HepG2 (cell line): ENCODE results near the gene NOG. TPM values are rescaled to one million over a fixed set of nuclear protein-coding genes. Genes with fewer than 3 reads are reported as not detected.

ENCODE experiments used
- ATAC-seq: fragments of 200-7000 bp; cut with Tn5 transposase; 3 replicates; pipeline ENCODE4 v1.9.1; 2020; ENCODE audit warnings: mild to moderate bottlenecking, moderate library complexity
- BruUV-seq: library from RNA; stranded (reverse); fragments of 400-500 nt; replicated peaks from 2 replicates; lab custom pipeline; 2021; lab: Mats Ljungman, UMichigan
- CTCF ChIA-PET: fragments of 300-600 bp; formaldehyde crosslinking; extraction: SDS; loops from one replicate; lab custom pipeline; 2021; ENCODE audit warnings: low total read pairs, inconsistent platforms, low intra/inter-chr PET ratio; lab: Yijun Ruan, JAX
- POLR2A ChIA-PET: fragments of 350-600 bp; sonication (Branson Sonifier 250); formaldehyde crosslinking; loops from one replicate; lab custom pipeline; 2020; ENCODE audit warnings: antibody characterized with exemption, inconsistent platforms; lab: Yijun Ruan, JAX
- DNase-seq: peaks from one replicate; pipeline ENCODE4 v3.0.0-alpha.2; 2015; ENCODE audit warnings: low spot score
- FAIRE-seq: peaks from 3 replicates; lab custom pipeline; 2011; peaks lifted over from hg19 to GRCh38; lab: Jason Lieb, UNC
- H2AFZ ChIP-seq: one replicate; pipeline ENCODE4 v1.6.1; 2011; ENCODE audit warnings: low read length, inconsistent platforms
- H3K27ac ChIP-seq: fragments of 300-600 bp; 3 replicates; pipeline ENCODE4 v1.8.0; 2011; ENCODE audit warnings: mixed run types, mild to moderate bottlenecking, mixed read lengths, low read length, inconsistent platforms; ENCODE audit not compliant: insufficient read depth; ENCODE audit errors: extremely low read length
- H3K27me3 ChIP-seq, 2 experiments: fragments of 200-600 bp in 1 of 2; 2 replicates in 1 of 2; 3 replicates in 1 of 2; pipeline versions ENCODE4 v1.6.0 to v1.8.0; 2011; ENCODE audit warnings: low read length in 2 of 2, mild to moderate bottlenecking in 2 of 2, moderate library complexity in 2 of 2, inconsistent platforms in 1 of 2; ENCODE audit not compliant: insufficient read depth in 2 of 2, control insufficient read depth in 1 of 2
- H3K36me3 ChIP-seq, 2 experiments: fragments of 200-600 bp in 1 of 2; replicated peaks in 1 of 2; 2 replicates in 1 of 2; 3 replicates in 1 of 2; pipeline versions ENCODE4 v1.5.1 to v1.8.0; 2011; ENCODE audit warnings: low read length in 2 of 2, inconsistent platforms in 1 of 2; ENCODE audit not compliant: insufficient read depth in 2 of 2, control insufficient read depth in 1 of 2
- H3K4me1 ChIP-seq: 2 replicates; pipeline ENCODE4 v1.5.1; 2012; ENCODE audit warnings: low read length, inconsistent platforms; ENCODE audit not compliant: insufficient read depth
- H3K4me2 ChIP-seq: 2 replicates; pipeline ENCODE4 v1.6.0; 2011; ENCODE audit warnings: low read depth, low read length, inconsistent platforms
- H3K4me3 ChIP-seq, 3 experiments: fragments of 200-600 bp in 1 of 3; sonication (generic), shearing (Covaris generic) in 1 of 3; replicated peaks in 1 of 3; 2 replicates each; pipeline ENCODE4 v1.5.1; 2011 to 2016; ENCODE audit warnings: low read length in 3 of 3, inconsistent platforms in 2 of 3, low read depth in 2 of 3, mild to moderate bottlenecking in 2 of 3, control low read depth in 1 of 3, mixed read lengths in 1 of 3; ENCODE audit not compliant: insufficient read depth in 1 of 3
- H3K79me2 ChIP-seq: one replicate; pipeline ENCODE4 v1.6.1; 2011; ENCODE audit warnings: low read length, inconsistent platforms; ENCODE audit not compliant: insufficient read depth
- H3K9ac ChIP-seq: 2 replicates; pipeline ENCODE4 v1.6.0; 2011; ENCODE audit warnings: mild to moderate bottlenecking, low read depth, low read length, inconsistent platforms; ENCODE audit not compliant: insufficient read depth
- H3K9me3 ChIP-seq: 2 replicates; pipeline ENCODE4 v1.5.1; 2012; ENCODE audit warnings: mild to moderate bottlenecking, low read length
- H4K20me1 ChIP-seq: 2 replicates; pipeline ENCODE4 v1.6.0; 2011; ENCODE audit warnings: inconsistent platforms, mild to moderate bottlenecking, low read length, moderate library complexity; ENCODE audit not compliant: insufficient read depth
- GATAD1 ChIP-seq: IDR thresholded peaks from 2 replicates; pipeline ENCODE4 v1.6.1; 2016; ENCODE audit warnings: missing genetic modification reagents, missing compliant biosample characterization
- NFKB2 ChIP-seq: sonication (generic); formaldehyde crosslinking; IDR thresholded peaks from 2 replicates; pipeline ENCODE4 v1.4.0; 2020; ENCODE audit warnings: missing genetic modification reagents, borderline replicate concordance
- ZNF430 ChIP-seq: sonication (generic); formaldehyde crosslinking; IDR thresholded peaks from 2 replicates; pipeline ENCODE4 v1.9.0; 2021; ENCODE audit warnings: mild to moderate bottlenecking, missing genetic modification reagents
- ZNF550 ChIP-seq: sonication (generic); formaldehyde crosslinking; IDR thresholded peaks from 2 replicates; pipeline ENCODE4 v1.4.0; 2020; ENCODE audit warnings: mild to moderate bottlenecking, missing genetic modification reagents, borderline replicate concordance
- ZNF556 ChIP-seq: sonication (generic); formaldehyde crosslinking; IDR thresholded peaks from 2 replicates; pipeline ENCODE4 v1.4.0; 2020; ENCODE audit warnings: mild to moderate bottlenecking, missing genetic modification reagents, borderline replicate concordance
- WGBS: methylation state at CpG from one replicate; pipeline ENCODE4 v1.1.6; 2017; ENCODE audit warnings: low lambda C conversion rate; 5-methylcytosine and 5-hydroxymethylcytosine counted together
- in situ Hi-C: cut with HindIII; loops from 2 replicates; pipeline ENCODE4 v1.10.0; 2017; ENCODE audit warnings: low pct_unique_long_range_greater_than_20kb; ENCODE audit not compliant: extremely low pct_ligation_motif_present
- intact Hi-C: fragments of 100-400 bp; cut with micrococcal nuclease; formaldehyde crosslinking; loops from one replicate; pipeline ENCODE4 v1.10.0; 2022; ENCODE audit not compliant: unreplicated experiment
- polyA plus RNA-seq, 8 experiments: library from polyadenylated mRNA; depleted of rRNA in 3 of 8; stranded (reverse) in 7 of 8; unstranded in 1 of 8; fragments of >200 nt; fragmentation: Illumina TruSeq in 4 of 8; extraction: Trizol in 4 of 8; gene quantifications; 2 replicates each; pipeline versions ENCODE4 v1.2.1 to v1.2.3, GENCODE V29; 2011 to 2016; ENCODE audit warnings: low read depth in 4 of 8, missing spikeins in 1 of 8, mixed read lengths in 1 of 8; ENCODE audit not compliant: insufficient read depth in 1 of 8
- total RNA-seq, 5 experiments: library from RNA; depleted of rRNA; stranded (reverse); fragments of >200 nt; fragmentation: Illumina TruSeq; extraction: Trizol; gene quantifications; 2 replicates each; pipeline ENCODE4 v1.2.3, GENCODE V29; 2016; ENCODE audit warnings: low read depth in 1 of 5
- TF ChIP-seq, protein P1 (sequence below): sonication (generic); IDR thresholded peaks from 2 replicates; pipeline ENCODE4 v1.6.1; 2016; ENCODE audit warnings: low read depth, borderline replicate concordance

NOG gene
- total and polyA plus RNA-seq, 2 of the 13 experiments (the other 11 are each of a cell fraction or from before 2014, with no cell fraction given) = not detected

DNA sequence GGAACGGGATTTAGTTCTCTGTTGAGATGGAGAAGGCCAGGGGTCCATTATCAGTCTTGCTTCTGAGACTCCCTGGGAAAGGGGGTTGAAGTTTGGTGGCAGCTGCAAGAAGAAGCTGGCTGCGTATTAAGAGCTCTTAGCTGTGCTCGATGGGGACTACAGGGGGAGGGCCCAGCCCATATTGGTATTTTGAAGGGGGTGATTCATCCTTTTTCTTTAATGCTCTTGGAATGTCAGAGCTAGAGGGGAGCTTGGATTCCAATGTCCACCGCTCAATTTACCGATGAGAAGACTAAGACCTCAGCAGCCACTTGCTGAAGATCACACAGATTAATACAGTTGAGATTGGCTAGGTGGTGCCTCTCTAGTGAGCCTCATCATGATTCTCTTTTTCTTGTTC lies 5.0 kb downstream of the NOG start (continued):
- TF ChIP-seq, protein P1, sequence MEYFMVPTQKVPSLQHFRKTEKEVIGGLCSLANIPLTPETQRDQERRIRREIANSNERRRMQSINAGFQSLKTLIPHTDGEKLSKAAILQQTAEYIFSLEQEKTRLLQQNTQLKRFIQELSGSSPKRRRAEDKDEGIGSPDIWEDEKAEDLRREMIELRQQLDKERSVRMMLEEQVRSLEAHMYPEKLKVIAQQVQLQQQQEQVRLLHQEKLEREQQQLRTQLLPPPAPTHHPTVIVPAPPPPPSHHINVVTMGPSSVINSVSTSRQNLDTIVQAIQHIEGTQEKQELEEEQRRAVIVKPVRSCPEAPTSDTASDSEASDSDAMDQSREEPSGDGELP = no peak

DNA sequence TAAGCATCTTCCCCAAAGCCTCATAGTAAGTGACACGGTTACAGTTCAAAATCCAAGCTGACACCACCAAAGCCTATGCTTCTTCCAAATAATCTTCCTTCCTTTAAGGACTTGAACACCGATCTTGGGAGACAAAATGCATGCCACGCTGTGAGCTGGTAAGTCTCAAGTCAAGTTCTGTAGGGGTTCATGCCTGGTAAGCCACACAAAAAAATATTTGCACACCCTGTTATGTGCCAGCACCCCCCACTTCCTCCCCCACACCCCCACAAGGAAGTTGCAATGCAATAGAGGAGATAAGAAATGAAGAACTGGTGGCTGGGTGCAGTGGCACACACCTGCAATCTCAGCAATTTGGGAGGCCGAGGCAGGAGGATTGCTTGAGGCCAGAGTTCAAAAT lies 5.6 kb downstream of the NOG start:
- no peak for DNase-seq
- 0 out of 2 replicates have a peak, but pooled peaks cover 7% of the 10 kb centered on the region for H3K4me1 ChIP-seq
- no peak overlapping the region for H3K4me3 ChIP-seq
- CTCF ChIA-PET = no interaction called here
- H3K9me3 ChIP-seq = no peaks in the 10 kb centered on the region
- no peaks in the 10 kb centered on the region for H3K79me2 ChIP-seq
- no peak overlapping the region for H2AFZ ChIP-seq
- H4K20me1 ChIP-seq = no peaks in the 10 kb centered on the region
- H3K4me2 ChIP-seq = no peak overlapping the region
- H3K36me3 ChIP-seq = no peaks in the 10 kb centered on the region
- no peak for TF ChIP-seq NFKB2 (CRISPR knock-in tag)
- no peak for TF ChIP-seq ZNF550 (CRISPR knock-in tag)
- TF ChIP-seq, all 625 proteins: peak for 0
- Histone ChIP-seq H3K9ac (no peak overlapping the region), H3K27me3 (peaks cover 20 to 53% of the 10 kb centered on the region in 2 experiments), H3K27ac (no peak overlapping the region)
- BruUV-seq = no TSS peak
- in situ Hi-C loops (loop anchor here (5.0 kb wide), 1 partner anchor 183 kb away; no protein-coding TSS in a partner anchor), intact Hi-C loops (no loop called here)
- FAIRE-seq (no peak), ATAC-seq (no peak)
- 33% methylated on average over 4 of the region's 4 CpGs for WGBS
- POLR2A ChIA-PET = no interaction called here

DNA sequence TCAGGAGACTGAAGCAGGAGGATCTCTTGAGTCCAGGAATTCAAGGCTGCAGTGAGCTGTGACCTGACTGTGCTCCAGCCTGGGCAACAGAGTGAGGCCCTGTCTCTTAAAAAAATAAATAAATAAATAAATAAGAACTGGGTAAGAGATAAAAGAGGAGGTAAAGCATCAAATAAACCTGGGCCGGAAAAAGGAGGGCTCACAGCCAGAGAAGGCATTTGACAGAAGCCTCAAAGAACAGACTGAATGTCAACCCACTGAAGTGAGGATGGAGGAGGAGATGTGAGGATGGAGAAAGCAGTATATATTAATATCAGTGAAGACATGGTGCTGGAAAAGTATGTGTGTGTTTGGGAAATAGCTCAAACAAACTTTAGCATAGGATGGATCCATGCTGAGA lies 6.1 kb downstream of the NOG start:
- BruUV-seq = no TSS peak
- H3K79me2 ChIP-seq = no peaks in the 10 kb centered on the region
- 0% methylated on average over 1 of the region's 1 CpG for WGBS
- in situ Hi-C loops (loop anchor here (5.0 kb wide), 1 partner anchor 183 kb away; no protein-coding TSS in a partner anchor), intact Hi-C loops (no loop called here)
- ChIA-PET CTCF (no interaction called here), POLR2A (no interaction called here)
- no peaks in the 10 kb centered on the region for H3K9me3 ChIP-seq
- no peaks in the 10 kb centered on the region for H3K36me3 ChIP-seq
- H3K27me3 ChIP-seq = peaks cover 16 to 48% of the 10 kb centered on the region in 2 experiments; a peak in 4 of 5 replicates
- 0 out of 2 replicates have a peak, but pooled peaks cover 2% of the 10 kb centered on the region for H3K4me1 ChIP-seq
- no peak overlapping the region for H3K4me2 ChIP-seq
- FAIRE-seq = no peak
- no peak overlapping the region for H3K9ac ChIP-seq
- no peak for DNase-seq
- H4K20me1 ChIP-seq = no peaks in the 10 kb centered on the region
- TF ChIP-seq ZNF430 (CRISPR knock-in tag) (no peak), GATAD1 (CRISPR knock-in tag) (no peak), ZNF556 (CRISPR knock-in tag) (no peak)
- TF ChIP-seq, all 625 proteins: peak for 0
- H3K4me3 ChIP-seq = no peak overlapping the region
- no peak for ATAC-seq
- no peak overlapping the region for H3K27ac ChIP-seq
- H2AFZ ChIP-seq = no peak overlapping the region
